D721Med (cell line): Measurements from ENCODE around the gene TMEM107.
"Not testable (repeated sequence)": the region's sequence is repeated elsewhere in the genome, so short reads cannot be mapped to it uniquely, and the experiment has no call there.

Experiments
- DNase-seq: peaks from one replicate; pipeline ENCODE4 v3.0.0; 2011; ENCODE audit warnings: low spot score; ENCODE audit not compliant: insufficient read length
- FAIRE-seq: peaks from 2 replicates; lab custom pipeline; 2011; peaks lifted over from hg19 to GRCh38; lab: Jason Lieb, UNC
- TF ChIP-seq, protein P1 (sequence below): IDR thresholded peaks from 2 replicates; pipeline ENCODE4 v1.5.1; 2012; ENCODE audit warnings: mild to moderate bottlenecking, control low read depth; ENCODE audit not compliant: insufficient read depth; ENCODE audit errors: missing control alignments

Gene TMEM107

DNA sequence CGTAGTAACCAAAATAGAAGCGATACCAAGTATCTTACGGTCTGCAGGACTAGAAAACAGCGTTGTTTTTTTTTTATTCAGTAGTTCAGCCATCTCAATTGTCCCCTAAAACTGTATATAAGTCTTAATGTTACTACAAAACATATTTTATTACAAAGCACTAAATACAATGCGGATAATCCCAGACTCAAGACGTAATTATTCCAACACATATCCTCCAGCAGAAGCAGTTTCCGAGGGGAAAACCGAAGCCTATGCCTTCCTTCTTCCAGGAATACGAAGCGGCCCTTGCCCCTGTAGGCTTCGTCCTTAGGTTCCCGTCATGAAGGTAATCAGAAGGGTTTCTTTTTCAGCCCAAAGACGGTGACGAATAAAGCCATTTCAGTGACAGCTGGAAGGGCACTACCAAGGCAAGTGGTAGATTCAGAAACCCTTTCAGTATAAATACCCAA is 2.3 kb downstream of the TMEM107 start:
- DNase-seq (no peak), FAIRE-seq (no peak)
- TF ChIP-seq, protein P1, sequence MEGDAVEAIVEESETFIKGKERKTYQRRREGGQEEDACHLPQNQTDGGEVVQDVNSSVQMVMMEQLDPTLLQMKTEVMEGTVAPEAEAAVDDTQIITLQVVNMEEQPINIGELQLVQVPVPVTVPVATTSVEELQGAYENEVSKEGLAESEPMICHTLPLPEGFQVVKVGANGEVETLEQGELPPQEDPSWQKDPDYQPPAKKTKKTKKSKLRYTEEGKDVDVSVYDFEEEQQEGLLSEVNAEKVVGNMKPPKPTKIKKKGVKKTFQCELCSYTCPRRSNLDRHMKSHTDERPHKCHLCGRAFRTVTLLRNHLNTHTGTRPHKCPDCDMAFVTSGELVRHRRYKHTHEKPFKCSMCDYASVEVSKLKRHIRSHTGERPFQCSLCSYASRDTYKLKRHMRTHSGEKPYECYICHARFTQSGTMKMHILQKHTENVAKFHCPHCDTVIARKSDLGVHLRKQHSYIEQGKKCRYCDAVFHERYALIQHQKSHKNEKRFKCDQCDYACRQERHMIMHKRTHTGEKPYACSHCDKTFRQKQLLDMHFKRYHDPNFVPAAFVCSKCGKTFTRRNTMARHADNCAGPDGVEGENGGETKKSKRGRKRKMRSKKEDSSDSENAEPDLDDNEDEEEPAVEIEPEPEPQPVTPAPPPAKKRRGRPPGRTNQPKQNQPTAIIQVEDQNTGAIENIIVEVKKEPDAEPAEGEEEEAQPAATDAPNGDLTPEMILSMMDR: no peak

DNA sequence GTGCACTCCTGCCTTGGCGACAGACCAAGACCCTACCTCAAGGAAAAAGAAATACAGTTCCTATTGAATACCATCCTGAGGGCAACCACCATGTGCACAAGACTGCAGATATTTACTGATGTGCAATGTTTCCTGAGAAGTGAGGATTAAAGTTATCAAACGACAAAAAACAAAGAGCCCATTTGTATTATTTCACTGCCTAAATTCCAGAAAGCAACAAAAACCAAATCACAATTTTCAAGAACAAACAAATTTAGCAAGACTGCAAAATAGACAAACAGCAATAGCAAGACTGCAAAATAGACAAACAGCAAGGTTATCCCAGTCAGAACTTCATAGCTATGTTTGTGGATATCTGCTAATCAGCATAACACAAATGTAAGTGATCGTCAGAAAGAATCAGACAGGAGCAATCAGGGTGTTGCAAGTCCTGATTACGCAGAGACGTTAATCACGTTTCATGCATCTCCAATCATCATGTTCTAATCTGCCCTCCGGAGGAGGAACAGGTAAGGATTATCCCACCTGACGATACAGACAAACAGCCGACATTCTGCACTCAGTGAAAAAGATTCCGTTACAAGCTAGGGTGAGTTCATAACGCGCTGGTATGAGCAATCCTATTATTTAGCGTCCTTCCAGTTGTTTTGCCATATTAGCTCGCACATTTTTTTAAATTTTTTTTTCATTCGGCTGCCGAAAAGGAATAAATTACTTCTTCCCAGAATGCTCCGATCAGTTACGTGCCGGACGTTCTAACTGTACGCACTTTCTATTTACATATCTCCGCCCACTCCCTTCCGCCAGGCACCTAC is 2.9 kb downstream of the TMEM107 start:
- FAIRE-seq (peak; percentile 53), DNase-seq (no peak)
- TF ChIP-seq, protein P1: no peak

DNA sequence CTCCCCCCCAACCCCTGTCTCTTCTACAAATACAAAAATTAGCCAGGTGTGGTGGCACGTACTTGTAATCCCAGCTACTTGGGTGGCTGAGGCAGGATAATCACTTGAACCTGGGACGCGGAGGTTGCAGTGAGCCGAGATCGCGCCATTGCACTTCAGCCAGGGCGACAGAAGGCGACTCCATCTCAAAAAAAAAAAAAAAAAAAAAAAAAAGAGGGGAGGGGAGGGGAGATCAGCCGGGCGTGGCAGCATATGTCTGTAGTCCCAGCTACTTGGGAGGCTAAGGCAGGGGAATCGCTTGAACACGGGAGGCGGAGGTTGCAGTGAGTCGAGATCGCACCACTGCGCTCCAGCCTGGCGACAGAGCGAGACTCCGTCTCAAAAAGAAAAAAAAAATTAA is 6.0 kb downstream of the TMEM107 start:
- DNase-seq, FAIRE-seq: not testable (repeated sequence)

DNA sequence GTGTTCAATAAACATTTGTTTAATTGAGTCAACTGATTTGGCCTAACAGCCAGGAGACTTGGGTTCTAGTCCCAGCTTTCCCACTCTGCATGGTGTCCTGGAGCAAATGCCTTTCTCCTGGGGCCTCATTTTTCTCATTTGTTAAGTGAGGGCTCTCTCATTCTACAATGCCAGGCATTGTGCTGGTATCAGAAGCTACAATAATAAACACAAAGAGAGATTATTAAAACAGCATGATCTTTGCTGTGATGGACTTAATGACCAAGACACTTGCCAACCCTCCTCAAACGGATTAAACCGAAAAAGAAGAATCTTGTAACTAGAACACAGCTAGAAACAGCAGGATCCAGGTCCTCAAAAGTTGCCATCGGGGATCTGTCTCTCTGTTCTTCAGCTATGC is 8.7 kb downstream of the TMEM107 start:
- TF ChIP-seq, protein P1: no peak
- no peak for FAIRE-seq
- no peak for DNase-seq

DNA sequence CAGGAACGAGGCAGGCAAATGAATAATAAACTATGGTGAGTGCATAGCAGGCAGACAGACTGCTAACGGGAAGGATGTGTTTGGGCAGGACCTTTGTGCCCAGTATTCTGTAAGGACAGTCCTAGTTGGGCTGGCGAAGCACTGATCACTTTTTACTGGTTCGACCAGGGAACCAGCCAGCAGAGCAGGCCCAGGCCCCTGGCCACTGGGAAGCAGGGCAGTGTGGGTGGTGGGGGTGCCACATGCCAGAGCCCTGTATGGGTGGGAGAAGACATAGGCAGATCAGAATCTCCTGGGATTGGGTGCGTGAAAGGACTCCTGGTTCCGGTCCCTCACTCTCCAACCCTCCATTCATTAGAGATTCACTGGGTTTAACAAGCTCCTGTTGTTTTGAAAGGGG is 9.4 kb downstream of the TMEM107 start:
- DNase-seq (no peak), FAIRE-seq (no peak)
- TF ChIP-seq, protein P1: no peak

DNA sequence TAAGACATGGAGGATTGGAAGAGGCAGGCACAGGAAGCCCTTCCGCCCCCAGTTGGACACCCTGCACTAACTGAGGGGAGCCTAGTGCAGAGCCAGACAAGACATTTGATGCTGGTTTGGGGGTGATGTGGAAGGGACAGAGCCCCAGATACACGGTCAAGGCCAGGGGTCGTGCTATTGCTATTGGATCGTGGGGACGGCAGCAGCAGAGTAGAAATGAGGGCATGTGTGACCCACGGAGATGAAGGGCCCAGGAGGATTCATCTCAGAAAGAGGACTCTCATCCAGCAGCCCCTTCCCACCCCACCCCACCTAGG is 11.4 kb downstream of the TMEM107 start:
- no peak for FAIRE-seq
- TF ChIP-seq, protein P1: no peak
- DNase-seq: no peak

DNA sequence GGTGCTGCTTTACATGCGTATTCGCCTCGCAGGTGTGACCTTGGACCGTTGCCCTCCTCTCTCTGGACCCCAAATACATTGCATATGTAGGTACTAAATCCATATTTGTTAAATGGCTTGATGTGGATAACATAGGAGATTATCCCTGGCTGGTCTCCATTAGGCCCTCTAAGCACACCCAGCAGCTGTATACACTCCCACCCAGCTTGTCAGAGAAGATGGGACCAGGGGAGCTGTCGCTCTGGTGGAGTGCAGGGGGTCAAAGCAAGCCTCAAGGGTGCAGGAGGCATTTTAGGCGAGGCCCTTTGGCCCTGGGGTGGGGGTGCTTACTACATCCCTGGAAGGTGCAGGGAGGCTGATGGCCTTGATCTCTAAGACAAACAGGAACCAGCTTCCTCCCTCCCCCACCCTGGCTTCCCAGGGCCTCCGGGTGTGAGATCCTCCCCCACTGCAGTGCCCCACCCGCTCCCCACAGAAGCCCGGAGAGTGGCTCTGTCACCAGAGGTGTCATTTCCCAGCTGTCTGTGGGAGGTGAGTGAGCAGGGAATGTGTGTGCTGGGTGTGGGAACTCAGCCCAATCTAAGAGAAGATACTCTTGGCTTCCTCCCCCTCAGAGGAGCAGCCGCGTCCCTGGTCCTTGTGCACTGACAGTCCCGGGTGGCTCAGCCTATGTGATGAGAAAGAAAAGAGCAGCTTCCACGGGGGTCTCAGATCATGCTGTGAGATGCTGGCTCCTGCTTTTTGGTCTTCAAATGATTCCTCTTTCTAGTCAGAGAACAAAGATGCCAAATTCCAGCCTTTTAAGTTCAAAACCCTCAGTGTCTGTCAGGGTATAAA is 12.0 kb downstream of the TMEM107 start:
- FAIRE-seq (peak; percentile 38), DNase-seq (peak; percentile 65)
- TF ChIP-seq, protein P1: no peak
